ENCODE data around the gene CACNA1A. TPM values are rescaled to one million over a fixed set of nuclear protein-coding genes. Genes with fewer than 3 reads are reported as not detected.
A peak's percentile ranks its signal among the peaks of the same experiment; 100 is the strongest.

CACNA1A gene
- total and polyA plus RNA-seq, 2 of the 4 experiments (the other 2 are of a cell fraction) = 5.9 to 15.0 TPM

DNA sequence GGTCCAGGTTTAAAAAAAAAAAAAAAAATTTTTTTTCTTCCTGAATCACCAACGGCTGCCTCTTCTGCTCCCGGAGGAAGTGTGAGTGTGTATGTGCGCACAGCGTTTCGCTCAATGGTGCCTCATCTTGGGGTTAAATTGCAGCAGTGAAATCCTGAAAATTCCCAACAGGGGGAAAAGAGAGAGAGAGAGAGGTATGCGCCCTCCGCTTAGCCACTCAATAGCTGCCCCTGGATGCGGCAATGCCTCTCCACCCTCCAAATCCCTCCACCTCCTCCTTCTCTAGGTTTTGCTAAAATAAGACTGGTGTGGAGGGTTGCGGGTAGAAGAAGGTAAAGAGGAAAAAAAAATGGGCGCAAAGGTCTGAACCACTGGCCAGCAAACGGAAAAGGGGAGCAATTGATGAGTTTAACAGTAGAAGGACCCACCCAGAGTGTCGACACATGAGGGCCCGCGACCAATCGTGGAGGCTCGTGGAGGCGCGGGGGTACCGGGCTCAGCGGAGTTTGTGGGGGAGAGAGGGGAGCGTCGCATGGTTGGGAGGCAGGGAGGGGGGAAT, 853 bp upstream of the CACNA1A start:
- Histone ChIP-seq H3K27ac (ENCODE audit: insufficient read depth, low read length) (peak overlapping the region; percentile 2; the same call in 1 of the 2 replicates), H3K23ac (ENCODE audit: low read depth, low read length) (no peak overlapping the region), H3K4me2 (ENCODE audit: low read depth, low read length) (peak overlapping the region; percentile 93), H3K9ac (ENCODE audit: low read depth, low read length) (peak overlapping the region; percentile 51), H3K56ac (ENCODE audit: extremely low read depth, insufficient read depth, low read length) (no peak overlapping the region), H2AK9ac (replicated peaks; ENCODE audit: low read depth, low read length, poor library complexity) (no peak overlapping the region), H3K27me3 (ENCODE audit: control insufficient read depth, insufficient read depth, low read length) (peaks cover 29% of the 10 kb centered on the region), H2AFZ (replicated peaks; ENCODE audit: low read length, poor library complexity) (peak overlapping the region; percentile 65), H3K4ac (ENCODE audit: low read depth, low read length) (0 out of 2 replicates have a peak overlapping the region, but pooled peaks have one; percentile 1), H2BK5ac (ENCODE audit: low read depth, low read length, poor library complexity, severe bottlenecking) (no peak overlapping the region), H3K9me1 (ENCODE audit: insufficient read depth, low read length) (0 out of 2 replicates have a peak, but pooled peaks cover 3% of the 10 kb centered on the region), H3K4me1 (ENCODE audit: control insufficient read depth, insufficient read depth, low read length) (peaks cover 3% of the 10 kb centered on the region; the same call in 1 of the 2 replicates), H2BK20ac (ENCODE audit: low read depth, low read length) (no peak overlapping the region), H3K4me3 (ENCODE audit: insufficient read depth, low read depth, low read length) (peak overlapping the region; percentile 40), H3K79me1 (ENCODE audit: low read depth in 1 of 2, low read length in 2 of 2) (peaks cover 0 to 3% of the 10 kb centered on the region in 2 experiments; a peak in 2 of 4 replicates), H2BK120ac (ENCODE audit: low read depth, low read length) (no peak overlapping the region; the same call in 1 of the 2 replicates), H3K36me3 (ENCODE audit: control insufficient read depth, insufficient read depth, low read length) (peaks cover 1% of the 10 kb centered on the region; the same call in 1 of the 2 replicates), H3K14ac (replicated peaks; ENCODE audit: low read depth, low read length) (no peak overlapping the region), H3K9me3 (ENCODE audit: control insufficient read depth, insufficient read depth, low read length) (no peaks in the 10 kb centered on the region), H2BK15ac (ENCODE audit: low read depth, low read length) (no peak overlapping the region), H4K20me1 (ENCODE audit: insufficient read depth, low read length) (peaks cover 6% of the 10 kb centered on the region; the same call in 1 of the 2 replicates), H4K5ac (ENCODE audit: low read depth, low read length) (peak overlapping the region; percentile 90), H2AK5ac (ENCODE audit: low read depth, low read length) (no peak overlapping the region), H3K18ac (ENCODE audit: low read depth, low read length) (peak overlapping the region; percentile 86; the same call in 1 of the 2 replicates), H4K8ac (ENCODE audit: low read depth in 2 of 2, low read length in 2 of 2) (peak overlapping the region; percentile 16 to 60; a peak in 2 of 4 replicates), H4K91ac (ENCODE audit: insufficient read depth, low read depth, low read length) (no peak overlapping the region)
- ChIA-PET POLR2A (ENCODE audit: unreplicated experiment) (no interaction called here), CTCF (no interaction called here)
- no peak for TF ChIP-seq RAD21 (IDR thresholded peaks at IDR 0.05; ENCODE audit: low read length)
- TF ChIP-seq, protein P1, sequence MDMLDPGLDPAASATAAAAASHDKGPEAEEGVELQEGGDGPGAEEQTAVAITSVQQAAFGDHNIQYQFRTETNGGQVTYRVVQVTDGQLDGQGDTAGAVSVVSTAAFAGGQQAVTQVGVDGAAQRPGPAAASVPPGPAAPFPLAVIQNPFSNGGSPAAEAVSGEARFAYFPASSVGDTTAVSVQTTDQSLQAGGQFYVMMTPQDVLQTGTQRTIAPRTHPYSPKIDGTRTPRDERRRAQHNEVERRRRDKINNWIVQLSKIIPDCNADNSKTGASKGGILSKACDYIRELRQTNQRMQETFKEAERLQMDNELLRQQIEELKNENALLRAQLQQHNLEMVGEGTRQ (IDR thresholded peaks at IDR 0.05; ENCODE audit: low read depth, low read length) = 0 out of 2 replicates have a peak, but pooled peaks have one; percentile 9
- in situ Hi-C loops (cut with MboI; ENCODE audit: low sequenced_read_pairs) = no loop called here
- 7% methylated on average over 2 of the region's 22 CpGs; no CpG with 5 or more reads in 1 of the 2 experiments for WGBS, 2 experiments (ENCODE audit: extremely low coverage in 2 of 2, insufficient read length in 1 of 2)
- dilution Hi-C loops (cut with HindIII; ENCODE audit: low sequenced_read_pairs, unreplicated experiment) = no loop called here
- intact Hi-C loops (cut with micrococcal nuclease) = no loop called here
- no peak for ATAC-seq (ENCODE audit: low read depth)
- DNase-seq = peak; percentile 56
- BruUV-seq (replicated peaks) = no TSS peak

Data from IMR-90 (cell line).